H54 (cell line): Measurements from ENCODE around the gene PLXNA3.

ENCODE experiments used
- DNase-seq: peaks from one replicate; pipeline ENCODE4 v3.0.0; 2011; ENCODE audit warnings: low spot score, mixed read lengths; ENCODE audit not compliant: insufficient read length
- FAIRE-seq: peaks from 3 replicates; lab custom pipeline; 2011; peaks lifted over from hg19 to GRCh38; lab: Jason Lieb, UNC
- POLR2A ChIP-seq: IDR thresholded peaks from 2 replicates; pipeline ENCODE4 v1.6.1; 2011; ENCODE audit warnings: low read depth, mild to moderate bottlenecking, low read length

PLXNA3 gene

GRCh38 chrX:154458116-154458953 lies at the start of gene PLXNA3:
Gene PLXNA3 (plus strand): TSS chrX:154458281. CDS start chrX:154460184, 1,903 bp downstream.
- TF ChIP-seq POLR2A: peak; percentile 87
- peak; percentile 62 for DNase-seq
- FAIRE-seq: no peak

GRCh38 chrX:154408659-154409221 lies 49.3 kb upstream of the PLXNA3 start:
- no peak for DNase-seq
- TF ChIP-seq POLR2A: peak; percentile 49
- FAIRE-seq: no peak

- no peak for FAIRE-seq
- TF ChIP-seq POLR2A: no peak
- DNase-seq: peak; percentile 42
Observed at GRCh38 chrX:154409222-154409871, 48.7 kb upstream of the PLXNA3 start, which contains the start of gene DNASE1L1. Gene DNASE1L1 (minus strand): TSS chrX:154409254. CDS start chrX:154405568, 3,686 bp downstream.

GRCh38 chrX:154411981-154412340 lies 46.1 kb upstream of the PLXNA3 start:
- peak; percentile 64 for TF ChIP-seq POLR2A
- FAIRE-seq (no peak), DNase-seq (no peak)

GRCh38 chrX:154412468-154412867 lies 45.6 kb upstream of the PLXNA3 start:
- FAIRE-seq (no peak), DNase-seq (no peak)

GRCh38 chrX:154413142-154413541 lies 44.9 kb upstream of the PLXNA3 start:
- no peak for TF ChIP-seq POLR2A
- DNase-seq: no peak
- no peak for FAIRE-seq

More at GRCh38 chrX:154412468-154412867, 45.6 kb upstream of the PLXNA3 start:
- no peak for TF ChIP-seq POLR2A

- FAIRE-seq (no peak), DNase-seq (no peak)
- no peak for TF ChIP-seq POLR2A
Observed at GRCh38 chrX:154417157-154417556, 40.9 kb upstream of the PLXNA3 start.

GRCh38 chrX:154419189-154419588 lies 38.9 kb upstream of the PLXNA3 start:
- FAIRE-seq (no peak), DNase-seq (no peak)
- TF ChIP-seq POLR2A: no peak

GRCh38 chrX:154419688-154420401 lies 38.2 kb upstream of the PLXNA3 start:
- no peak for FAIRE-seq
- no peak for DNase-seq
- no peak for TF ChIP-seq POLR2A

- TF ChIP-seq POLR2A: no peak
- DNase-seq: no peak
- no peak for FAIRE-seq
Observed at GRCh38 chrX:154420402-154420756, 37.7 kb upstream of the PLXNA3 start.

- DNase-seq: no peak
- no peak for FAIRE-seq
- TF ChIP-seq POLR2A: no peak
Observed at GRCh38 chrX:154426916-154427770, 30.9 kb upstream of the PLXNA3 start.

GRCh38 chrX:154428176-154429171 lies 29.6 kb upstream of the PLXNA3 start, which contains the start of gene ATP6AP1:
Gene ATP6AP1 (plus strand): TSS chrX:154428677. CDS start chrX:154428693, 16 bp downstream.
- FAIRE-seq (no peak), DNase-seq (peak; percentile 61)
- peak; percentile 85 for TF ChIP-seq POLR2A
